CD4-positive, alpha-beta T cell treated with Interleukin-4 for 4 hours (primary cell): ENCODE measurements around the gene SPIB.
A peak's percentile ranks its signal among the peaks of the same experiment; 100 is the strongest.
"Not testable (repeated sequence)": the region's sequence is repeated elsewhere in the genome, so short reads cannot be mapped to it uniquely, and the experiment has no call there.

Source experiments
- DNase-seq: peaks from one replicate; pipeline ENCODE4 v3.0.0-alpha.2; 2020

The SPIB gene

DNA sequence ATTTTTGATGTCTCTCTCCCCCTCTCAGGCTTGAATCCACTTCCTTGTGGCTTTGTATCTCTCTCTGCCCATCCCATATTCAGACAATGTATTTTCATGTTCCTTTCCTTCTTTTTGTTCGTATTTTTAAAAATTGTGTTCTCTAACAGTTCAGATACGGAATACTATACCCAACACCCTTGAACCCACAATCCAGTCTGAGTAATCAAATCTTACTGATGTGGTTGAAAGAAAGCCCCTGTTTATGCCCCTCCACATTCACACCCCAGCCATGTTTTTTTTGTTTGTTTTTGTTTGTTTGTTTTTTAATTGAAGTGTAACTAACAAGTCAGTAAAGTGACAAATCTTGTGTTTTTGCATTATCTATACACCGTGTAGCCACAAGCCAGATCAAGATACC is 1.4 kb downstream of the SPIB start:
- no peak for DNase-seq

DNA sequence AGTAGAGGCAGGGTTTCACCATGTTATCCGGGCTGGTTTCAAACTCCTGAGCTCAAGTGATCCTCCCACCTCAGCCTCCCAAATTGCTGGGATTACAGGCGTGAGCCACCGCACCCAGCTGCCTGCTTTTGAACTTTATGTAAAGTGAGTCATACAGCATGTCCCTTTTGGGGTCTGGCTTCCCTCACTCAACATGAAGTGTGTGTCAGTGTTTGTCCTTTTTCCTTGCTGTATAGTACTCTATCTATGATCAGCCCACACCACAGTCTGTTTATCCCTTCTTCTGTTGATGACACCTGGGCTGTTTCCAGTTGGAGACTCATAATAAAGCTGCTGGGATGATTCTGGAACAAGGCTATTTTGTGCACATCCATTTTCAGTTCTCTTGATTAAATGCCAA is 2.1 kb downstream of the SPIB start:
- DNase-seq: no peak

DNA sequence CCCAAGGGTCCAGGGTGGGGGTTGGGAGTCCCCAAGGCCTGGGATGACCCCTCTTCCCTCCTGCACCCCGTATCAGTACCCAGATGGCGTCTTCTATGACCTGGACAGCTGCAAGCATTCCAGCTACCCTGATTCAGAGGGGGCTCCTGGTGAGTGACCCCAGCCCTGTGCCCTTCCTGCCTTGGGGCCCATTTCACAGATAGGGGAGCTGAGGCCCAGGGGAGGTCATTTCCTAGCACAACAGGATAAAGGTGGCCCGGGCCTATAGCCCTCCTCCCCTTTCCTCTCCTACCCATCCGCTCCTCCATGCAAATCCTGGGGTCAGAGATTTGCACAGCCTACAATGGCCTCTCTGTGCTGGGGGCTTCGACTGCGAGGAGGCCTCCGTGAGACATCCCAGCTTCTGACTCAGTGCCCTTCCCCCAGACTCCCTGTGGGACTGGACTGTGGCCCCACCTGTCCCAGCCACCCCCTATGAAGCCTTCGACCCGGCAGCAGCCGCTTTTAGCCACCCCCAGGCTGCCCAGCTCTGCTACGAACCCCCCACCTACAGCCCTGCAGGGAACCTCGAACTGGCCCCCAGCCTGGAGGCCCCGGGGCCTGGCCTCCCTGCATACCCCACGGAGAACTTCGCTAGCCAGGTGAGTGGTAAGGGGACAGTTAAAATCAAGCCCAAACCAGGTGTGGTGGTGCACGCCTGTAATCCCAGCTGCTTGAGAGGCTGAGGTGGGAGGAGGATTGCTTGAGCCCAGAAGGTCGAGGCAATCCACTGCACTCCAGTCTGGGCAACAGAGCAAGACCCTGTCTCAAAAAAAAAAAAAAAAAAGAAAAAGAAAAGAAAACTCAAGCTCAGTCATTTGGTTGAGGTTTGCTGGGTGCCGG is 3.9 kb downstream of the SPIB start:
- DNase-seq: no peak

DNA sequence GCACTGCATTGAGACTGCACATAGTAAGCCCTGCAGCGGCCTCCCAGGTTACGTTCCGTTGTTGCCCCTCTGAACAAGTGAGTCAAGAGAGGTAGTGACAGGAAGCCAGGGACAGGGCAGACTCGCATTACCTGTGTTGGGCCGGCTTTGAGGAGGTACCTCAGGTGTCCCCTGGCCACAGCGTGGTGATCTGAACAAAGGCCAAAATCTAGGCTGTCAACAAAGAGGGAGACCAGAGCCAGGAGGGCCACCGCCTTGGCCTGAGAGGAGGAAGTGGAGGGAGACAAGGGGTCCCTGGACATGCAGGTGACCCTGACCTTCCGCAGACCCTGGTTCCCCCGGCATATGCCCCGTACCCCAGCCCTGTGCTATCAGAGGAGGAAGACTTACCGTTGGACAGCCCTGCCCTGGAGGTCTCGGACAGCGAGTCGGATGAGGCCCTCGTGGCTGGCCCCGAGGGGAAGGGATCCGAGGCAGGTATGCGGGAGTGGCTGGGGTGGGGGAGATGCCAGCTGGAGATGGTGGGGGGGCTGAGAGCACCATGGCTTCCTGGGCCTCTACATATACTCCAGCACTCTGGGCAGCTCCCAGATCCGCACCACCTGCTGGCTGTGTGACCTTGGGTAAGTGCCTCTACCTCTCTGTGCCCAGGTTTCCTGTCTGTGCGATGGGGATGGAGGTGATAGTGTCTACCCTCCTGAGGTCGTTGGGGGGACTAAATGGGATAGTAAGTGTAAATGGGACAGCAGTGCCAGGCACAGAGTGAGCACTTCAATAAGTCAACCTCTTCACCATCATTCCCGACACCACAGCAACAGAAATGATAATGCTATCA is 4.8 kb downstream of the SPIB start:
- DNase-seq: no peak

DNA sequence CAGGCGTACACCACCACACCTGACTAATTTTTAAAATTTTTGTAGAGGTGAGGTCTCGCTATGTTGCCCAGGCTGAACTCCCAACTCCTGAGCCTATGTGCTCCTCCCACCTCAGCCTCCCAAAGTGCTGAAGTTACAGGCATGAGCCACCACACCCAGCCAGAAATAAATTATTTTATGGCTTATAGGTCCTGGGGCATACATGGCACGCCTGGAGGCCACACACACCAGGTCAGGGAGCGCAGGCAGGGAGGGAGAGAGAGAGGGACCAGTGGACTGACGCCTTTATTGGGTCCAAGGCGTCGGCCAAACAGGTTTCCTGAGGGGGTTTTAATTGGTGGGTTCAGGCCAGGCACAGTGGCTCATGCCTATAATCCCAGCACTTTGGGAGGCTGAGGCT is 6.8 kb downstream of the SPIB start:
- no peak for DNase-seq

DNA sequence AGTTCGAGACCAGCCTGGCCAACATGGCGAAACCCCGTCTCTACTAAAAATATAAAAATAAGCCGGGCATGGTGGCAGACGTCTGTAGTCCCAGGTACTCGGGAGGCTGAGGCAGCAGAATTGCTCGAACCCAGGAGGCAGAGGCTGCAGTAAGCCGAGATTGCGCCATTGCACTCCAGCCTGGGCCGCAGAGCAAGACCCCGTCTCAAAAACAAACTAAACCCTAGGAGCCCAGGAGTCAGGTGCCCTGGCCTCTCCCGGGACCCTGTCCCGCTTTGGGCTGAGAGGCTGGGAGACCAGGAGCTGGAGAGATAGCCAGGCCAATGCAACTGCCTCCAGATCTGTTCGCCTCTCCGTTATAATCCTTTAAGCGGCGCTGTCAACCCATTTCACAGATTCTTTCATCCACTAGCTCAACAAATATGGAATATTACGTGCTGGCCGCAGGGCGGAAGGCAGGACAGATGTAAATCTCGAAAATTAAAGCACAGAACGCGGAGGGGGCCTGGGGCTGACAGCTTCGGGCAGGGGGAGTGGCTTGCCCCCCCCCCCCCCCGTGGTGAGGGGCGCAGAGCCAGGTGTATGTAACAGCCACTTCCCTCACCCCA is 8.7 kb downstream of the SPIB start:
- no peak for DNase-seq

DNA sequence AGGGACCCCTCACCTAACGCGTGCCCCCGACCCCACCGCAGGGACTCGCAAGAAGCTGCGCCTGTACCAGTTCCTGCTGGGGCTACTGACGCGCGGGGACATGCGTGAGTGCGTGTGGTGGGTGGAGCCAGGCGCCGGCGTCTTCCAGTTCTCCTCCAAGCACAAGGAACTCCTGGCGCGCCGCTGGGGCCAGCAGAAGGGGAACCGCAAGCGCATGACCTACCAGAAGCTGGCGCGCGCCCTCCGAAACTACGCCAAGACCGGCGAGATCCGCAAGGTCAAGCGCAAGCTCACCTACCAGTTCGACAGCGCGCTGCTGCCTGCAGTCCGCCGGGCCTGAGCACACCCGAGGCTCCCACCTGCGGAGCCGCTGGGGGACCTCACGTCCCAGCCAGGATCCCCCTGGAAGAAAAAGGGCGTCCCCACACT is 9.3 kb downstream of the SPIB start:
- peak; percentile 24 for DNase-seq

DNA sequence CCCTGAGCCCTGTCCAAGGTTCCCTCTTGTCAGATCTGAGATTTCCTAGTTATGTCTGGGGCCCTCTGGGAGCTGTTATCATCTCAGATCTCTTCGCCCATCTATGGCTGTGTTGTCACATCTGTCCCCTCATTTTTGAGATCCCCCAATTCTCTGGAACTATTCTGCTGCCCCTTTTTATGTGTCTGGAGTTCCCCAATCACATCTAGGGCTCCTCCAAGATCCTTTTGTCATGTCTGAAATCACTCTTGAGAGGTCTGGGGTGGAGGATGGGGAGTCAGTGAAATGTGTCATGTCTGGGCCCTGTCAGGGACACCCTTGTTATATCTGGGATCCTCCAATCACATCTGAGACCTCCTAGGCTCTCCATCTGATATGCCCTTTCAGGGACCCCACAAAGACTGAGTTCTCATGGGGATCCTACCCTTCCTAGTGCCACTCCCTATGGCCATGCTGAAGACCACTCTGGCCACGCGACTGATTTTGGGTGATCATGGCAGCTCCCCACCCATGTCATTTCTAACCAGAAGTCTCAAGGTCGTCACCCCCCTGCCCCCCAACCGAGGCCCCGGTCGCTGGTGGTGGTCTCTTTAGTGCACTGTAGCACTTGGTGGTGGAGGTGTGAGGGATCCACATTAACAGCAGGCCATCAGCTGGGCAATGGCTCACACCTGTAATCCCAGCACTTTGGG is 10.2 kb downstream of the SPIB start:
- no peak for DNase-seq

DNA sequence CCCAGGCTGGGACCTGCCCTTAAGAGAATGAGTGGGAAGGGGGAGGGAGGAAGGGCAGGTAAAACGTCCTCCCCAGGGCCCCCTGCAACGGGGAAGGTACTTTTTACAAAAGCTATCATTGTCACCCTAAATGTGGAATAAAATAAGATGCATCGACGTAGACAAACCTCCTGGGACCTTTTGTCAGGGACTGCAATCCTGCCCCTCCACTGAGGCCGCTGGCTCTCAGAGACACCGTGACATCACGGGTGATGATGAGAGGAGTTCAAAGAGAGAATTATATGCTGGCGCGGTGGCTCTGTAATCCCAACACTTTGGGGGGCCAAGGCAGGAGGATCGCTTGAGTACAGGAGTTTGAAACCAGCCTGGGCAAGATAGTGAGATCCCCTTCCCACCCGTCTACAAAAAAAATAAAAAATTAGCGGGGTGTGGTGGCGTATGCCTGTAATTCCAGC is 12.2 kb downstream of the SPIB start:
- no peak for DNase-seq

DNA sequence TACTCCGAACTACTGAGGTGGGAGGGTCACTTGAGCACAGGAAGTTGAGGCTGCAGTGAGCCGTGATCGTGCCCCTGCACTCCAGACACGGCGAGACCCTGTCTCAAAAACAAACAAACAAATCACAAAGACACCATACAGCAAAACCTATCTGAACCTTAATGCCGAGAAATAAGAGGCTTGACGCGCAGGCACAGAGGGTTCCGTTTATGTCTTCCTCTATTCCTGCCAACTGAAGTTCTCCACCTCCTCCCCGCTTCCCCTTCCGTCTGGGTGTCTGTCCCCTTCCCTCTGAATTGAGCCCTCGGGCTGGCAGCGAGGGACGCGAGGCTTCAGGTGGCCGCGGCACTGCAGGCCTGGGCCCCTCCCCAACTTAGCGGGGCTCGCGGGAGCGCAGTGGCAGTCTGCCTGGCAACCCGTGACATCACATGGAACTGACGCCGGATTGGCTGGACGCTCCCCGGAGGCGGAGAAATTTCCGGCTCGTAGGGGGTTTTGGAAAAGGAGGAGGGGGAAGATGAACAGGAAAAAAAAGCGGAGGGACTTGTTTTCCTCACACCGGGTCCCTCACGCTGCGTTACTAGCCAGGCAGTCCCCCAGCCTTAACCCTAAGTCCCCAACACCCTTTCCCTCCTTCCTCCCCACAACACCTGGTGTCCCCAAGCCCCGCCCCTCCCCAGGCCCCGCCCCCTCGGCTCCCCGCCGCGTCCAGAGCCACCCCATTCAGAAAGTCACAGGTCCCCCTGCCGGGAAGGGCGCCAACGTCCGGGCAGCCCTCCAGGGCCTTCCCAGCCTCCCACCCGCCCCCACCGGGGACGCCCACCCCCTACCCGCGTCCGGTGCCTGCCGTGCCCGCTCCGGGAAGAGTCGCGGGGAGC is 12.8 kb downstream of the SPIB start:
- peak; percentile 79 for DNase-seq

DNA sequence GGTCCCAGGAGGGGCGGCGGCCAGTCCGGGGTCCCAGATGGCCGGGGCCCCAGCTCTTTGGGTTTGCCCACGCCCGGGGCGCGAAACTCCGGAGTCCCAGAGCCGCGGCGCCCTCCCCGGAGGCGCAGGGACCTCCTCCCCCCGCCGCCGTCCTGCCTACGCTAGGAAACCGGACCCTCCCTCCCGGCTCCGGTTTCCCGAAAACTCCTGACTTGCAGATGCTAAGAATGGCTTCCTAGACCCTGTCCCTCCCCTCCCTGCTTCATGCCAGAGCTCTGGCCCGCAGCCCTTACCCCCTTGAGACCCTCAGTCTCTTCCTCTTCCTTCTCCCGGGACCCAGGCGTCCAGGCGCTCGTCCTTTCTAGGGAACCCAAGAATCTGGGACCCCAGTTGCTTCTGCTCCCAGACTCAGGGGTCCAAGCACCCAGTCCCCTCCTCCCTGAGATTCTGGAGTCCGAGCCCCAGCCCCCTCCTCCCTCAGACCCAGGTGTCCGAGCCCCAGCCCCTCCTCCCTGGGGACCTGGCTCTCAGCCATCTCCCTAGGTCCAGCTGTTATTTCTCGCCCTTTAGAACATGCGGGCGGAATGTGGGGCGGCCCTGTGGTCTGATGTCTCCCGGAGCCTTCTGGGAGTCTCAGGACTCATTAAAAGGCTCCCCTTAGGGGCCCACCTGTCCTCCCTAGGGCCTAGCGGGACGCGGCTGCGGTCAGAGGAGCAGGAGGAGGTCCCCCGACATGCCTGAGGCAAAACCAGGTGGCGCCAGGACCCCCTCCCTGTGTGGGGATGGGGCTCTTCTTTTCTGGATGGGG is 13.7 kb downstream of the SPIB start, which contains the start of gene MYBPC2:
TSS of gene MYBPC2 (plus strand) at position 672 of the 808 bp plus-strand sequence. CDS start at position 734, 62 bp downstream.
- no peak for DNase-seq

DNA sequence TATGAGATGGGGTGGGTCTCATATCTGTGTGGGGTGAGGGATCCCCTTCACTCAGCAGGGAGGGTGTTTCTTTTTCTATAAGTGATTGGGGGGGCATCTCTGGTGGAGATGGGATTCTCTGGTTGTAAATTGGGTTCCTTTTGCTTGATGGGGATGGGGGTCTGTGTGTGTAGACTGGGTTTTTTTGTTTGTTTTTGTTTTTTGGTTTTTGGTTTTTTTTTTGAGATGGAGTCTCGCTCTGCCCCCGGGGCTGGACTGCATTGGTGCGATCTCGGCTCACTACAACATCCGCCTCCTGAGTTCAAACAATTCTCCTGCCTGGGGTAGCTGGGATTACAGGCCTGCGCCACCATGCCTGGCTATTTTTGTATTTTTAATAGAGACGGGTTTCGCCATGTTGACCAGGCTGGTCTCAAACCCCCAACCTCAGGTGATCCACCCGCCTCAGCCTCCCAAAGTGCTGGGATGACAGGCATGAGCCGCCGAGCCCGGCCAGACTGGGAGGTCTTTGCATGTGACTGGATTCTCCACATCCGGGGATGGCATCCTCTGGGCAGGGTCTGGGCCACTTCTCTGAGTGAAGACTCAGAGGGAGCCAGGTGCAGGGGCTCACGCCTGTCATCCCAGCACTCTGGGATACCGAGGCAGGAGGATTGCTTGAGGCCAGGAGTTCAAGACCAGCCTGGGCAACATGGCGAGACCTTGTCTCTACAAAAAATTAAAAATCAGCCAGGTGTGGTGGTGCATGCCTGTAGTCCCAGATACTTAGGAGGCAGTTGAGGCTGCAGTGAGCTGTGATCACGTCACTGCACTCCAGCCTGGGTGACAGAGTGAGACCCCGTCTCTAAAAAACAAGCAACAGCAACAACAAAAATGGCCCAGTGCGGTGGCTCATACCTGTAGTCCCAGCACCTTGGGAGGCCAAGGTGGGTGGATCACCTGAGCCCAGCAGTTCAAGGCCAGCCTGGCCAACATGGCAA is 14.8 kb downstream of the SPIB start:
- no peak for DNase-seq

DNA sequence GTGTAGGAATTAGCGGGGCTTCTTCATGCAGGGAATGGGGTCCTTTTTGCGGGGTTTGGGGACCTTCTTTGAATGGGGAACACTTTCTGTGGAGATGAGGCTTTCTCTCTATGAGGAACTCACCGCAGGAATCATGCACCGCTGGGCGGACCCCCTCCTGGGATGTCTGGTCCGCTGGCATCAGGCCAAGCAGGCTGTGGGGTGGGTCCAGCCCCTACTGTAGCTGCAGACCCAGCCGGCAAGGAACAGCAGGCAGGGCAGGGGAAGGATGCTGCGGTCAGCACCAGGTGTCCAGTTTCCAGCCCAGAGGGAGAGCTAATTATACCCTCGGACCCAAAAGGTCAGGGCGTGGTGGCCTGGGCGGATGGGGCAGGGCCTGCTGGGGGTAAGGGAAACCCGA is 15.8 kb downstream of the SPIB start:
- DNase-seq: no peak

DNA sequence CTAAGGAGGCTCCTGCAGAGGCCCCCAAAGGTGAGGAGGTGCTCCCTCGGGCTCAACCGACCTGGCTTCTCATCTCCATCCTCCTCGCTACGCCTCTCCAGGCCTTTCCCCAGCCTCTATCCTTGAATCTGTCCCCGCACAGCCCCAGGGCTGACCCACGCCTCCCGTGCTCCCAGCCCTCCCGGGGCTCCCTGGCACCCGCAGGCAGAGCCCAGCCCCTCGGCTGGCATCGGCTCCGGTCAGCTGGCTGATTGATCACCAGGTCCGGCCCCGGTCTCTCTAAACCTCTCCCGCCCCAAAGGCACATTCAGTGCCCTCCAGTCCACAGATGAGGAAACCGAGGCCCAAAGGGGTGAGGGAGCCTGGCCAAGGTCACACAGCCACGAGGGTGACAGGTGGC is 16.5 kb downstream of the SPIB start:
- no peak for DNase-seq

DNA sequence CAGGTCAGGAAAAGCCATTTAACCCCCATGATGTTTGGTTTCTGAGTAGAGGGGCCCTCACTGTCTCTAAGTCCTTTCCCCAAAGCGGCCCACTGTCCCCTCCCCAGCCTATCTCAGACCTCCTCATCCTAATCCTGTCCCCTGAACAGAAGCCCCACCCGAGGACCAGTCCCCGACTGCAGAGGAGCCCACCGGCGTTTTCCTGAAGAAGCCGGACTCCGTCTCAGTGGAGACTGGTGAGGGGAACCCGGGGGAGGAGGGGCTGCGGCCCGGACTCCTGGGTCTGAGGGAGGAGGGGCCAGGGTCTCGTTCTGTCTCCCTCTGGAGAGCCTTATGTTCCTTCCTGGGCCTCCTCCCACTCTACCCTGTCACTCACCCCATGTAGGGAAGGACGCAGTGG is 16.9 kb downstream of the SPIB start:
- no peak for DNase-seq

DNA sequence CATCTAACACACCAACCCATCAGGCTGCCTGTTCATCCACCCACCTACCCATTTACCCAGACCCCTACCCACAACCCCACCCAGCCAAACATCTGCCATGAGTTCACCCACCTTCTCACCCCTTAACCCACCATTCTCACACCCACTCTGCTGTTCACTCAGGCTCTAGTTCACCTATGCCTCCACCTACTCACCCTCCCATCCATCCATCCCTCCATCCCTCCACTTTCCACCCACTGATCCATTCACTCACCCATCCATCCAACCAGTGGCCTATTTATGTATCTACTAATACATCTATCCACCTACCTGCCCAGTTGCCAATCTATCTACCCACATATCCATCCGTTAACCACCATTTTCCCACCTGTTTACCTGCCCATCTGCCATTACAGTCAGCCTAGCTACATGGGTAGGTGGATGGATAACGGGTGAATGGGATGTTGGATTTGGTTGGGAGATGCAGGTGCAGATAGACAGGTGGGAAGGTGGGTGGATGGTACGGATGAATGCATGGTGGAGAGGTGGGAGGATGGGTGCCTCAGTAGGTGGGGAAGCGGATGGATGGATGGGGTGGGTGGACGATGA is 19.2 kb downstream of the SPIB start:
- DNase-seq: no peak

DNA sequence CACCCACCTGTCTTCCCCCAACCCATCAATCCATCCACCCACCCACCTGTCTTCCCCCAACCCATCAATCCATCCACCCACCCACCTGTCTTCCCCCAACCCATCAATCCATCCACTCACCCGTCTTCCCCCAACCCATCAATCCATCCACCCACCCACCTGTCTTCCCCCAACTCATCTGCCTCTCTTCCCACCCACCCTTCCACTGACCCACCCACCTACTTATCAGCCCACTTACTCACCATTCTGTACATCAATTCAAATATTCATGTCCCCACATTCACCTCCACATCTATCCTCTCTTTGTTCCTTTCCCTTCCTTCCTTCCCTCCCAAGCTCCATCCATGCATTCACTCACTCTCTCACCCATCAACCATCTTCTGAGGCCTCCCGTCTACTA is 20.4 kb downstream of the SPIB start:
- not testable (repeated sequence) for DNase-seq

DNA sequence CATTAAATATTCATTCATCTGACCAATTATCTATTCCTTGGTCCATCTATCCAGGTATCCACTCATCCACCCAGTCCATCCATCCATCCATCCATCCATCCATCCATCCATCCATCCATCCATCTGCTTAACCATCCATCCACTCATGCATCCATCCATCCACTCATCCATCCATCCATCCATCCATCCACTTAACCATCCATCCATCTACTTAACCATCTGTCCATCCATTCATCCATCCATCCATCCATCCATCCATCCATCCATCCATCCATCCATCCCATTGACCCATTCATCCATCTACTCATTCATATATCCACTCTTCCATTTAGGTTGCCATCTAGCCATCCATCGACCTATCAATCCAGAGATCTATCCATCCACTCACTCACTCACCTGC is 25.3 kb downstream of the SPIB start:
- no peak for DNase-seq

DNA sequence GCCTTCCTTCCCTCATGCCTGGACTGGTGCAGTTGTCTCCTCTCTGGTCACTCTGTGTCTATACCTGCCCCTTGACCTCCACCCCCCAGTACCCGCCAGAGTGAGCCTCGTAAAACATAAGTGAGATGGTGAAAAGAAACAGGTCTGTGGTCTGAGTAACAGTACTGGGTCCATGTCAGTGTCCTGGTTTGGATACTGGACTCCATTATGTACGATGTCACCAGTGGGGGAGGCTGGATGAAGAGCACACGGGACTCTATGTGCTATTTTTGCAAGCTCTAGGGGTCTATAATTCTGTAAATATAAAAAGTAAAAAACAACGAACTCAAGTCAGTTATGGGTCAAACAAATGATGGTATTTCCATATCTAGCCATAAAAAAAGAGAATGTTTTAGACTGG is 28.3 kb downstream of the SPIB start:
- no peak for DNase-seq
